SK-N-SH treated with all-trans-retinoic acid at 6 μM for 48 hours (cell line): ENCODE results near the gene SELENOW.

ENCODE experiments used
- ARNTL ChIP-seq: fragments of 450-650 bp; formaldehyde crosslinking; IDR thresholded peaks from 2 replicates; pipeline ENCODE4 v1.5.0; 2020; ENCODE audit warnings: low read depth, mild to moderate bottlenecking, moderate library complexity, borderline replicate concordance
- BACH2 ChIP-seq: fragments of 250-450 bp; sonication (Bioruptor Pico); IDR thresholded peaks from 2 replicates; pipeline ENCODE4 v1.9.0; 2021; ENCODE audit warnings: mild to moderate bottlenecking, borderline replicate concordance
- CREB5 ChIP-seq: fragments of 250-450 bp; sonication (Bioruptor Pico); IDR thresholded peaks from 2 replicates; pipeline ENCODE4 v1.5.1; 2020; ENCODE audit warnings: low read depth, mild to moderate bottlenecking, moderate library complexity
- CSDC2 ChIP-seq: fragments of 250-450 bp; sonication (Bioruptor Pico); IDR thresholded peaks from 2 replicates; pipeline ENCODE4 v1.5.0; 2020; ENCODE audit warnings: mild to moderate bottlenecking, moderate library complexity
- PATZ1 ChIP-seq: fragments of 250-450 bp; sonication (Bioruptor Pico); IDR thresholded peaks from 2 replicates; pipeline ENCODE4 v1.8.0; 2020; ENCODE audit warnings: mild to moderate bottlenecking, moderate library complexity, borderline replicate concordance
- RARB ChIP-seq: fragments of 250-450 bp; sonication (Bioruptor Pico); IDR thresholded peaks from 2 replicates; pipeline ENCODE4 v1.8.0; 2021; ENCODE audit warnings: mild to moderate bottlenecking, moderate library complexity
- TOX ChIP-seq: fragments of 250-450 bp; sonication (Bioruptor Pico); IDR thresholded peaks from 2 replicates; pipeline ENCODE4 v1.8.0; 2021; ENCODE audit warnings: mild to moderate bottlenecking, moderate library complexity, borderline replicate concordance
- TSHZ2 ChIP-seq: fragments of 250-450 bp; sonication (Bioruptor Pico); IDR thresholded peaks from 2 replicates; pipeline ENCODE4 v1.5.0; 2020; ENCODE audit warnings: mild to moderate bottlenecking, moderate library complexity
- ZFP3 ChIP-seq: fragments of 250-450 bp; sonication (Bioruptor Pico); IDR thresholded peaks from 2 replicates; pipeline ENCODE4 v1.5.0; 2020; ENCODE audit warnings: mild to moderate bottlenecking, moderate library complexity
- ZFP30 ChIP-seq: fragments of 450-650 bp; formaldehyde crosslinking; IDR thresholded peaks from 2 replicates; pipeline ENCODE4 v1.5.0; 2022; ENCODE audit warnings: mild to moderate bottlenecking, moderate library complexity
- ZNF565 ChIP-seq: fragments of 450-650 bp; formaldehyde crosslinking; conservative IDR thresholded peaks from 2 replicates; pipeline ENCODE4 v1.5.0; 2020; ENCODE audit warnings: low read depth, mild to moderate bottlenecking, moderate library complexity
- ZNF70 ChIP-seq: fragments of 450-650 bp; formaldehyde crosslinking; IDR thresholded peaks from 2 replicates; pipeline ENCODE4 v1.5.0; 2020; ENCODE audit warnings: mild to moderate bottlenecking, moderate library complexity
- ZNF8 ChIP-seq: fragments of 450-650 bp; formaldehyde crosslinking; IDR thresholded peaks from 2 replicates; pipeline ENCODE4 v1.5.0; 2020; ENCODE audit warnings: mild to moderate bottlenecking, moderate library complexity

- TF ChIP-seq PATZ1 (CRISPR knock-in tag): no peak
- TF ChIP-seq RARB: no peak
- TF ChIP-seq ZNF565 (CRISPR knock-in tag): no peak
- TF ChIP-seq BACH2 (CRISPR knock-in tag): no peak
- TF ChIP-seq ARNTL (CRISPR knock-in tag): no peak
- TF ChIP-seq ZFP30 (CRISPR knock-in tag): no peak
- TF ChIP-seq ZNF8: no peak
- no peak for TF ChIP-seq CSDC2 (CRISPR knock-in tag)
- no peak for TF ChIP-seq ZFP3 (CRISPR knock-in tag)
- TF ChIP-seq CREB5 (CRISPR knock-in tag): no peak
- no peak for TF ChIP-seq TOX
- TF ChIP-seq ZNF70 (CRISPR knock-in tag): no peak
- TF ChIP-seq TSHZ2: no peak
These were observed 43.0 kb downstream of the SELENOW start, which contains the start of gene CRX for GRCh38 chr19:47821460-47822020.
